Osteoblast (primary cell): ENCODE data around the gene MCRIP2. TPM values are rescaled to one million over a fixed set of nuclear protein-coding genes. Genes with fewer than 3 reads are reported as not detected.

ENCODE experiments used
- DNase-seq: peaks from one replicate; pipeline ENCODE4 v3.0.0; 2011; ENCODE audit warnings: low spot score, mixed read lengths; ENCODE audit not compliant: insufficient read length; ENCODE audit errors: missing footprints
- H2AFZ ChIP-seq: 2 replicates; pipeline ENCODE4 v1.6.0; 2011; ENCODE audit warnings: mild to moderate bottlenecking, low read length
- H3K27ac ChIP-seq: 2 replicates; pipeline ENCODE4 v1.5.1; 2011; ENCODE audit warnings: mild to moderate bottlenecking, low read depth, low read length, moderate library complexity
- H3K27me3 ChIP-seq: 2 replicates; pipeline ENCODE4 v1.6.0; 2012; ENCODE audit warnings: mild to moderate bottlenecking, control low read depth, inconsistent platforms, low read length, moderate library complexity; ENCODE audit not compliant: insufficient read depth
- H3K36me3 ChIP-seq: 2 replicates; pipeline ENCODE4 v1.5.1; 2011; ENCODE audit warnings: mild to moderate bottlenecking, low read length, control low read depth, moderate library complexity; ENCODE audit not compliant: insufficient read depth
- H3K4me1 ChIP-seq: 2 replicates; pipeline ENCODE4 v1.5.1; 2011; ENCODE audit warnings: mild to moderate bottlenecking, low read length, control low read depth, moderate library complexity; ENCODE audit not compliant: insufficient read depth
- H3K4me2 ChIP-seq: 2 replicates; pipeline ENCODE4 v1.6.0; 2011; ENCODE audit warnings: mild to moderate bottlenecking, low read length; ENCODE audit not compliant: insufficient read depth
- H3K4me3 ChIP-seq: fragments of 200-600 bp; sonication (generic); 3 replicates; pipeline ENCODE4 v1.5.1; 2012; ENCODE audit warnings: mild to moderate bottlenecking, low read length, inconsistent platforms; ENCODE audit not compliant: insufficient read depth
- H3K79me2 ChIP-seq: 2 replicates; pipeline ENCODE4 v1.6.0; 2012; ENCODE audit warnings: mild to moderate bottlenecking, low read length, control low read depth, inconsistent platforms; ENCODE audit not compliant: insufficient read depth
- H3K9me3 ChIP-seq: 2 replicates; pipeline ENCODE4 v1.5.1; 2011; ENCODE audit warnings: low read depth, low read length, control low read depth
- H4K20me1 ChIP-seq: 2 replicates; pipeline ENCODE4 v1.6.0; 2012; ENCODE audit warnings: mild to moderate bottlenecking, low read length, control low read depth; ENCODE audit not compliant: insufficient read depth
- total RNA-seq: library from RNA; depleted of rRNA; stranded (reverse); fragments of >200 nt; gene quantifications from 2 replicates; pipeline ENCODE4 v1.2.3, GENCODE V29; 2012
- TF ChIP-seq, protein P1 (sequence below): IDR thresholded peaks from 2 replicates; pipeline ENCODE4 v1.5.1; 2011; ENCODE audit warnings: mild to moderate bottlenecking, low read depth, low read length, moderate library complexity; ENCODE audit errors: extremely low read depth

MCRIP2 gene
- total RNA-seq, 1 donor, result 20.3 TPM

DNA sequence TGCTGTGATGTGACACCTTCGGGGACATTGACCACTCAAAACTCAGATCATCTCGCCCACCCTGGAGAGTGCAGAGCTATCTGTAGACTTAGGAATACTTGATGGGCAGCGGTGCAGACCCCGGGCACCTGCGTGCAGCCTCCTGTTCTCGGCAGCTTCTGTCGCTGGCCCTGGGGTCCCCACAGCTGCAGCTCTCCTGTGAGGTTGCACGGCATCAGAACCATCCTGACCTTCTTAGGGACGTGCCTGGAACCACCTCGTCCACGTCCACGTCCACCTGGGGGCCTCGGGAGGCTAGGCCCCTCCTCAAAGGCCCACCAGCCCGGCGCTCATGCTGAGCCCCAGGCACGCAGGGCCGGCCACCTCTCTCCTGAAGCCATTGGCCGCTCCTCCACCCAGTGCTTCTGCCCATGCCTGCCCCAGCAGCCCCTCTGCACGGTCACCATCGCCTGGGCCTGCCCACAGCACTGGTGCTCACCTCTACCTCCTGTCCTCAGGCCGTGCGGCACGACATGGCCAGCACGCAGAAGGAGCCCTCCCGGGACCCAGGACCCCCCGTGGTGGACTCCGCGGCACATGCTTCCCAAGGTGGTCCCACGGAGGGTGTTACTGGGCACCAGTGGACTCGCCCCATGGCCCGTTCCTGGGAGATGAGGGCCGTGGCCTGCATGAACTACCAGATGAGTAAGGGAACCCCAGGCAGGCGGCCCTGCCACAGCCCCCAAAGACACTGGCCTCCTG lies 13.1 kb upstream of the MCRIP2 start:
- DNase-seq, result no peak
- TF ChIP-seq, protein P1, sequence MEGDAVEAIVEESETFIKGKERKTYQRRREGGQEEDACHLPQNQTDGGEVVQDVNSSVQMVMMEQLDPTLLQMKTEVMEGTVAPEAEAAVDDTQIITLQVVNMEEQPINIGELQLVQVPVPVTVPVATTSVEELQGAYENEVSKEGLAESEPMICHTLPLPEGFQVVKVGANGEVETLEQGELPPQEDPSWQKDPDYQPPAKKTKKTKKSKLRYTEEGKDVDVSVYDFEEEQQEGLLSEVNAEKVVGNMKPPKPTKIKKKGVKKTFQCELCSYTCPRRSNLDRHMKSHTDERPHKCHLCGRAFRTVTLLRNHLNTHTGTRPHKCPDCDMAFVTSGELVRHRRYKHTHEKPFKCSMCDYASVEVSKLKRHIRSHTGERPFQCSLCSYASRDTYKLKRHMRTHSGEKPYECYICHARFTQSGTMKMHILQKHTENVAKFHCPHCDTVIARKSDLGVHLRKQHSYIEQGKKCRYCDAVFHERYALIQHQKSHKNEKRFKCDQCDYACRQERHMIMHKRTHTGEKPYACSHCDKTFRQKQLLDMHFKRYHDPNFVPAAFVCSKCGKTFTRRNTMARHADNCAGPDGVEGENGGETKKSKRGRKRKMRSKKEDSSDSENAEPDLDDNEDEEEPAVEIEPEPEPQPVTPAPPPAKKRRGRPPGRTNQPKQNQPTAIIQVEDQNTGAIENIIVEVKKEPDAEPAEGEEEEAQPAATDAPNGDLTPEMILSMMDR, result no peak
- H3K27ac ChIP-seq, result no peak overlapping the region
- no peaks in the 10 kb centered on the region for H3K79me2 ChIP-seq
- H3K4me3 ChIP-seq, result no peak overlapping the region
- no peaks in the 10 kb centered on the region for H3K36me3 ChIP-seq
- no peak overlapping the region for H3K4me2 ChIP-seq
- H2AFZ ChIP-seq, result no peak overlapping the region
- peaks cover 6% of the 10 kb centered on the region for H4K20me1 ChIP-seq
- H3K27me3 ChIP-seq, result no peaks in the 10 kb centered on the region
- no peaks in the 10 kb centered on the region for H3K9me3 ChIP-seq
- H3K4me1 ChIP-seq, result peaks cover 13% of the 10 kb centered on the region

DNA sequence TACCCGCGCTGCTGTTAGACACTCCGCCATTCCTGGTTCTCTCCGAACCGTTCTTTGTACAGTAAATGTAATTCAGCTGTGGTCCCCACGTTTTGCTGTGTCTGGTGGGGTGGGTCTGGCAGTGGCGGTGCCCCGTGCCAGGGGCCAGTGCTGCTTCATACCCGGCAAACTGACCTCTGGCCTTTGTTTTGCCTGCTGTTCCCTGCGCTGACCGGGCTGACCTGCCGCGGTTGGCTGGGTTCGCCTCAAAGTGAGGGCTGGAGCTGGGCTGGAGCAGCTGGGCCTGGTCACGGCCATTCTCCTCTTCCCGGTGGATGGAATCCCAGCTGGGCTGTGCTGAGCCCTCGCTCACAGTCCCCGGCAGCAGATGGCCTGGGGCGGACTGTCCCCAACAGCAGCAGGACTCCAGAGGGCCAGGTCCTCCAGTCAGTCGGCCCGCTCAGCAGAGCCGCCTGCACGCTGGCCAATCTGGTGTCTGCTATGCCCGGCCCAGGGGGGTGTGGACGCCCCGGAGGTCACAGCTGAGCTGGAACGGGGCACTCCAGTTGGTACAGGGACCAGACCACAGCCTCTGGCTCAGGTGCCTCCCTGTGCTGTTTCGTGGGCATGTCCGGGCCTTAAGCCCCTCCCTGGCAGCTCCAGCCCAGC lies 12.3 kb upstream of the MCRIP2 start:
- Histone ChIP-seq H3K9me3 (no peaks in the 10 kb centered on the region), H4K20me1 (no peaks in the 10 kb centered on the region), H3K4me3 (no peak overlapping the region), H2AFZ (no peak overlapping the region), H3K4me1 (peaks cover 13% of the 10 kb centered on the region), H3K4me2 (no peak overlapping the region), H3K79me2 (no peaks in the 10 kb centered on the region), H3K36me3 (no peaks in the 10 kb centered on the region), H3K27me3 (no peaks in the 10 kb centered on the region), H3K27ac (no peak overlapping the region)
- DNase-seq, result no peak
- TF ChIP-seq, protein P1, result no peak

DNA sequence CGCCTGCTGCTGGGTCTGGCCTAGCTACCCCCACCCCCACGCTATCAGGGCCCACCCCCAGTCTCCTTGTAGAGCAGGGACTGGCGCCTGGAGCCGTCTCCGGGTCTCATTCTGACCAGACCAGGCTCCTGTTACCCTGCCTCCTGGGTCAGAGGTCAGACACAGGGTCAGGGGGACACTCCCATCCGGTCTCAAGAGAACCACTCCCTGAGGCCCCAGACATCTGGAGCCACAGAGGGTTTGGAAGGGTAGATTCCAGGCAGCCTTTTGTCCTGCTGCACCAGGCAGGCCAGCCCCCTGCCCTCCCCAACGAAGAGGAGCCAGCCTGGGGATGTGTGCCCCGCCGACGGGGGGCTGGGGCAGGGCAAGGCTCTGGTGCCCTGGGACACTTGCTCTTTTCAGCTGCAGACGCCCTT lies 11.8 kb upstream of the MCRIP2 start:
- Histone ChIP-seq H3K27ac (no peak overlapping the region), H3K79me2 (peaks cover under 1% of the 10 kb centered on the region), H3K4me2 (no peak overlapping the region), H3K4me3 (no peak overlapping the region), H4K20me1 (peaks cover under 1% of the 10 kb centered on the region), H3K9me3 (no peaks in the 10 kb centered on the region), H3K4me1 (peaks cover 13% of the 10 kb centered on the region), H2AFZ (no peak overlapping the region), H3K36me3 (no peaks in the 10 kb centered on the region), H3K27me3 (no peaks in the 10 kb centered on the region)
- DNase-seq, result no peak
- TF ChIP-seq, protein P1, result no peak

DNA sequence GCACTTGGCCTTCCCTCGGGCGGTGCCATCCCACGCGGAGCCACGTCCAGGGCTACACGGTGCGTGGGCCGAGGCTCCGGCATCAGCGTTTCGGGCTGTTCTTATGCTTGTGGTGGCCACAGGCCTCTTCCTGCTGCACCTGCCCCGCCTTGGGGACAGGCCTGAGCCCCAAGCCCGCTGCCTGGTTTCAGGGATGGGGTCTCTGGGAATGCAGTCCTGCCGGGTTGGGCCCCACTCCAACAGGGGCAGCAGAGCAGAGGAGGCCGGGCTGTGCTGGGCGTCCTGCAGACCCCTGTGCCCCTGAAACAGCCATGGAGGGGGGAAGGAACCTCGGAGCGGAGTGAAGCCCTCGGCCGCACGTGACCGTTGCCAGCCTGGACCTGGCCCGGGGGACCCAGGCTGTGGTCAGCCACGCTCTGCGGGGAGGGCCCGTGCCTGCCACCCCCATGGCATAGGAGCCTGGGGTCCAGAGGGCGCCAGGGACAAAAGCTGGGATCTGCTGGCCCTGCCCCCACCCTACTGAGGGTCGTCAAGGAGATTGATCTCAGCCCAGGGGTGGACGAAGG lies 11.3 kb upstream of the MCRIP2 start:
- H3K4me3 ChIP-seq, result no peak overlapping the region
- H3K4me1 ChIP-seq, result peaks cover 17% of the 10 kb centered on the region
- H3K4me2 ChIP-seq, result no peak overlapping the region
- H2AFZ ChIP-seq, result no peak overlapping the region
- H3K27me3 ChIP-seq, result no peaks in the 10 kb centered on the region
- TF ChIP-seq, protein P1, result no peak
- no peak for DNase-seq
- peaks cover 6% of the 10 kb centered on the region for H3K79me2 ChIP-seq
- H3K36me3 ChIP-seq, result no peaks in the 10 kb centered on the region
- peaks cover 4% of the 10 kb centered on the region for H4K20me1 ChIP-seq
- no peak overlapping the region for H3K27ac ChIP-seq
- H3K9me3 ChIP-seq, result no peaks in the 10 kb centered on the region
